ENCODE data around the gene RGS3. TPM values are rescaled to one million over a fixed set of nuclear protein-coding genes. Genes with fewer than 3 reads are reported as not detected.

RGS3 gene
- total RNA-seq, 4 donors from 2014 or later, result 43.9 to 122 (median 72.7) TPM

- Histone ChIP-seq H3K4me1 (peaks cover 0 to 56% (median 6%) of the 10 kb centered on the region in 3 donors), H3K9me3 (no peaks in the 10 kb centered on the region)
- 86 to 100% methylated on average over 1 to 2 of the region's 8 CpGs for WGBS, 2 donors (ENCODE audit: low coverage in 1 of 2)
These were observed 70.1 kb downstream of the RGS3 start for GRCh38 chr9:113533335-113534225.

GRCh38 chr9:113535756-113536155 lies 72.2 kb downstream of the RGS3 start:
- peak overlapping the region in 3 of 4 donors; percentile 36 to 65 (median 56) for H3K27ac ChIP-seq
- TF ChIP-seq CTCF (IDR thresholded peaks at IDR 0.05) (no peak), EP300 (IDR thresholded peaks at IDR 0.05) (no peak), POLR2AphosphoS5 (IDR thresholded peaks at IDR 0.05) (no peak), POLR2A (IDR thresholded peaks at IDR 0.05) (no peak)
- H3K4me3 ChIP-seq, result no peak overlapping the region
- 84% methylated on average over 4 of the region's 6 CpGs; no CpG with 5 or more reads in 1 of the 2 donors for WGBS, 2 donors (ENCODE audit: low coverage in 1 of 2)
- H3K27me3 ChIP-seq, result no peaks in the 10 kb centered on the region
- H3K36me3 ChIP-seq, result peaks cover 0 to 75% of the 10 kb centered on the region in 2 donors
- ATAC-seq, result no peak
- no peaks in the 10 kb centered on the region for H3K9me3 ChIP-seq
- peaks cover 0 to 49% (median 6%) of the 10 kb centered on the region in 3 donors for H3K4me1 ChIP-seq

More at GRCh38 chr9:113533335-113534225, 70.1 kb downstream of the RGS3 start:
- no peak for ATAC-seq
- no peaks in the 10 kb centered on the region for H3K27me3 ChIP-seq
- no peak overlapping the region for H3K4me3 ChIP-seq
- TF ChIP-seq CTCF (IDR thresholded peaks at IDR 0.05), result no peak
- TF ChIP-seq POLR2A (IDR thresholded peaks at IDR 0.05), result no peak
- TF ChIP-seq EP300 (IDR thresholded peaks at IDR 0.05), result no peak
- TF ChIP-seq POLR2AphosphoS5 (IDR thresholded peaks at IDR 0.05), result no peak
- H3K27ac ChIP-seq, result no peak overlapping the region
- peaks cover 0 to 81% of the 10 kb centered on the region in 2 donors for H3K36me3 ChIP-seq

GRCh38 chr9:113536166-113536482 lies 72.6 kb downstream of the RGS3 start:
- no peaks in the 10 kb centered on the region for H3K27me3 ChIP-seq
- H3K4me1 ChIP-seq, result peaks cover 0 to 52% (median 6%) of the 10 kb centered on the region in 3 donors
- no peaks in the 10 kb centered on the region for H3K9me3 ChIP-seq
- WGBS, 2 donors (ENCODE audit: low coverage in 1 of 2), result 80% methylated on average over 2 of the region's 6 CpGs; no CpG with 5 or more reads in 1 of the 2 donors
- H3K4me3 ChIP-seq, result no peak overlapping the region
- no peak for ATAC-seq
- H3K27ac ChIP-seq, result peak overlapping the region in 3 of 4 donors; percentile 36 to 65 (median 56)
- H3K36me3 ChIP-seq, result peaks cover 0 to 75% of the 10 kb centered on the region in 2 donors
- TF ChIP-seq CTCF (IDR thresholded peaks at IDR 0.05) (no peak), POLR2AphosphoS5 (IDR thresholded peaks at IDR 0.05) (no peak)

GRCh38 chr9:113536483-113537228 lies 73.1 kb downstream of the RGS3 start:
- no peaks in the 10 kb centered on the region for H3K9me3 ChIP-seq
- no peaks in the 10 kb centered on the region for H3K27me3 ChIP-seq
- peak overlapping the region in 3 of 4 donors; percentile 36 to 65 (median 56) for H3K27ac ChIP-seq
- no peak overlapping the region for H3K4me3 ChIP-seq
- H3K4me1 ChIP-seq, result peaks cover 0 to 57% (median 6%) of the 10 kb centered on the region in 3 donors
- WGBS, 2 donors (ENCODE audit: low coverage in 1 of 2), result 83 to 84% methylated on average over 6 to 13 of the region's 21 CpGs
- peaks cover 0 to 78% of the 10 kb centered on the region in 2 donors for H3K36me3 ChIP-seq
- TF ChIP-seq EP300 (IDR thresholded peaks at IDR 0.05) (no peak), POLR2AphosphoS5 (IDR thresholded peaks at IDR 0.05) (peak; percentile 28)
- peak; percentile 76 for ATAC-seq

GRCh38 chr9:113537229-113537810 lies 73.8 kb downstream of the RGS3 start:
- H3K4me3 ChIP-seq, result no peak overlapping the region
- no peak for ATAC-seq
- TF ChIP-seq CTCF (IDR thresholded peaks at IDR 0.05) (no peak), POLR2A (IDR thresholded peaks at IDR 0.05) (no peak), POLR2AphosphoS5 (IDR thresholded peaks at IDR 0.05) (no peak), EP300 (IDR thresholded peaks at IDR 0.05) (no peak)
- no peaks in the 10 kb centered on the region for H3K9me3 ChIP-seq
- 93 to 95% methylated on average over 3 of the region's 7 CpGs for WGBS, 2 donors (ENCODE audit: low coverage in 1 of 2)
- H3K27me3 ChIP-seq, result no peaks in the 10 kb centered on the region
- peaks cover 0 to 79% of the 10 kb centered on the region in 2 donors for H3K36me3 ChIP-seq
- peak overlapping the region in 2 of 4 donors; percentile 41 to 65 for H3K27ac ChIP-seq
- peaks cover 0 to 59% (median 6%) of the 10 kb centered on the region in 3 donors for H3K4me1 ChIP-seq

Measured in gastroesophageal sphincter (tissue), 4 donors.